B cell (primary cell): Measurements from ENCODE around the gene ROBO2.

Source experiments
- EZH2 ChIP-seq: IDR thresholded peaks from 2 replicates; pipeline ENCODE4 v1.6.1; 2012; ENCODE audit warnings: borderline replicate concordance, low read depth, mild to moderate bottlenecking, moderate library complexity, low read length; ENCODE audit not compliant: insufficient read depth, poor library complexity, severe bottlenecking
- TF ChIP-seq, protein P1 (sequence below): fragments of 200-600 bp; IDR thresholded peaks from one replicate; pipeline ENCODE4 v1.8.0; 2022; ENCODE audit warnings: antibody characterized with exemption, mild to moderate bottlenecking

DNA sequence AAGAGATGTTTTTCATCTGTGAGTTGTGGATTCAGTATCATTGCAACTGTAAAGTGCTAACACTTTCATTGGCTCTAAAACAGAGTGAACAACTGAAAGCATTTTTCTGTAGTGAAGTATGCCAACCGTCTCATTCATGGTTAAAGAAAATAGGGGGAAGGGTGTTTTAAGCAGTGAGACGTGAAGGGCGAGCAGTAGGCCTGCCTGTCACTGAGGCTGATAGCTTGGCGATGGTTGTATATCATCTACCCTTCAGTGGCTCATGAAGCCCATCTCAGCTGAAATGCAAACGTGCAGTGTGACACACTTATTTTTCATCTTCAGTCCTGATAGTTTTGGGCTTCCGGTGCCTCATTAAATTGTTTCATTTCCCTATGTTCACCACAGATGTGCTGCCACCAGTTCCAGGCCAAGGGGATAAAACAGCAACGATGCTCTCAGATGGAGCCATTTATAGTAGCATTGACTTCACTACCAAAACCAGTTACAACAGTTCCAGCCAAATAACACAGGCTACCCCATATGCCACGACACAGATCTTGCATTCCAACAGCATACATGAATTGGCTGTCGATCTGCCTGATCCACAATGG is 562.0 kb downstream of the ROBO2 start:
- TF ChIP-seq, protein P1, sequence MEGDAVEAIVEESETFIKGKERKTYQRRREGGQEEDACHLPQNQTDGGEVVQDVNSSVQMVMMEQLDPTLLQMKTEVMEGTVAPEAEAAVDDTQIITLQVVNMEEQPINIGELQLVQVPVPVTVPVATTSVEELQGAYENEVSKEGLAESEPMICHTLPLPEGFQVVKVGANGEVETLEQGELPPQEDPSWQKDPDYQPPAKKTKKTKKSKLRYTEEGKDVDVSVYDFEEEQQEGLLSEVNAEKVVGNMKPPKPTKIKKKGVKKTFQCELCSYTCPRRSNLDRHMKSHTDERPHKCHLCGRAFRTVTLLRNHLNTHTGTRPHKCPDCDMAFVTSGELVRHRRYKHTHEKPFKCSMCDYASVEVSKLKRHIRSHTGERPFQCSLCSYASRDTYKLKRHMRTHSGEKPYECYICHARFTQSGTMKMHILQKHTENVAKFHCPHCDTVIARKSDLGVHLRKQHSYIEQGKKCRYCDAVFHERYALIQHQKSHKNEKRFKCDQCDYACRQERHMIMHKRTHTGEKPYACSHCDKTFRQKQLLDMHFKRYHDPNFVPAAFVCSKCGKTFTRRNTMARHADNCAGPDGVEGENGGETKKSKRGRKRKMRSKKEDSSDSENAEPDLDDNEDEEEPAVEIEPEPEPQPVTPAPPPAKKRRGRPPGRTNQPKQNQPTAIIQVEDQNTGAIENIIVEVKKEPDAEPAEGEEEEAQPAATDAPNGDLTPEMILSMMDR, result no peak
- no peak for TF ChIP-seq EZH2
